Measurements from ENCODE around the gene PLA2G4B.

- TF ChIP-seq NR2C2 (CRISPR knock-in tag; IDR thresholded peaks at IDR 0.05) (no peak), ETV6 (CRISPR knock-in tag; IDR thresholded peaks at IDR 0.05) (no peak), CTCF (IDR thresholded peaks at IDR 0.05) (no peak), FOXK1 (CRISPR knock-in tag; IDR thresholded peaks at IDR 0.05) (no peak), CREM (CRISPR knock-in tag; IDR thresholded peaks at IDR 0.05) (no peak), TCF7 (CRISPR knock-in tag; IDR thresholded peaks at IDR 0.05; ENCODE audit: low read depth) (no peak)
- TF ChIP-seq, protein P1, sequence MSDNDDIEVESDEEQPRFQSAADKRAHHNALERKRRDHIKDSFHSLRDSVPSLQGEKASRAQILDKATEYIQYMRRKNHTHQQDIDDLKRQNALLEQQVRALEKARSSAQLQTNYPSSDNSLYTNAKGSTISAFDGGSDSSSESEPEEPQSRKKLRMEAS (CRISPR knock-in tag; IDR thresholded peaks at IDR 0.05): no peak
These were observed 58.7 kb downstream of the PLA2G4B start for GRCh38 chr15:41897363-41897799.
